GM12874 (cell line): ENCODE measurements around the gene SIM2.

ENCODE experiments used
- CTCF ChIP-seq: IDR thresholded peaks from 2 replicates; pipeline ENCODE4 v1.5.1; 2011; ENCODE audit warnings: low read depth, mild to moderate bottlenecking, control low read depth, low read length, moderate library complexity; ENCODE audit not compliant: insufficient read depth

SIM2 gene

DNA sequence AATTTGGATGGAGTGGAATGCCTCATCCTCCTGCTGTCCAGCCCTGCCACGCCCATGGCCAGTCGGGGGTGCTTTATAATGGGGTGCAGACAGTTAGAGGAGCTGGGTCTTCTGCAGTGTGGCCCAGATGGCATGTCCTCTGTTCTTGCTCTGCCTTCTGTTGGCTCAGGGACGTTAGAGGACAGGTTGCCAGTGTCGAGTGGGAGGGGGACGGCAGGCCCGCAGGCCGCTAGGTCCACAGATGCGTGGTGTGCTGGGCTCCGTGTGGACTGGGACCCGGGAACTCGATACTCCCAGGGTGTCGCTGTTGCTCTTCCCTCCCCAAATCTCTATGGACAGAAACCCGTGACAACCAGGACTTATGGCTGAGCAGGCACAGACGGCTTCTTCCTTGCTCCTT lies 33.3 kb downstream of the SIM2 start:
- no peak for TF ChIP-seq CTCF

GRCh38 chr21:36732761-36733160 lies 33.8 kb downstream of the SIM2 start:
- TF ChIP-seq CTCF: no peak

GRCh38 chr21:36733857-36734256 lies 34.9 kb downstream of the SIM2 start:
- no peak for TF ChIP-seq CTCF

DNA sequence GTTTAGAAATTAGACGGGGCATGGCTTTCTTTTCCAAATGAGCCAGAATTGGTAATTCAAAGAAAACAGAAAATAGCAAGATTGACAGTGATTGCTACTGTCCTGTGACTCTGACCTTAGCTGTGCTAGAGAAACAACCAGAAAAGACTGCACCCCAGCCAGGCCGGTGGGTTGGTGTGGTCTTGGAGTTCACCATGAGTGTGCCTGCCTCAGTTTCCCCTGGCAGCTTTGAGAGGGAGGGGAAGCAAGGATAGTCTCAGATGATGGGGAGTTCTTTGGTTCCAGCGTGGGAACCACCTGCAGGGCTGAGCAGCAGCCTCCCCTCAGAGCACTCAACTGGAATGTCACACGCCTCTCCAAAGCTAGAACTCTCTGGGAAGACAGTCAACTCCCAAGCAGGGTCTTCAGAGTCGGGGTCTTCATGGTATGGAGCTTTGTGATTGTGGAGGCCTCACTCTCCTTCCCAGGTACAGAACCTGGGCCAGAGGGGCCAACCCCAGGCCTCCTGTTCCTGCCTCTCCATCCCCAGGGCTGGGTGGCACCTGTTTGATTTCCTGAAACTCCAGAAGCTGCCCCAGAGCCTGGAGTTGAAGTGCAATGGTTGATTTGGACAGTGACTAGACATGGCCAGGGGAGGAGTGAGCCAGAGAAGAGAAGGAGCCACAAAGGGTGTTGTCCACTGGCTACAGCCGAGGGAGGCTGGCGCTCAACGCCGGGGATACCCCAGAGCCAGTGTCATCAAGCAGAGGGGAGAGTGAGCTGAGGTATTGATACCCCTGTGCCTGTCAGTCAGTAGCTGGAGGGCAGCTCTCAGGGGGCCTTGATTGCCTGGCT lies 35.7 kb downstream of the SIM2 start:
- TF ChIP-seq CTCF: no peak

DNA sequence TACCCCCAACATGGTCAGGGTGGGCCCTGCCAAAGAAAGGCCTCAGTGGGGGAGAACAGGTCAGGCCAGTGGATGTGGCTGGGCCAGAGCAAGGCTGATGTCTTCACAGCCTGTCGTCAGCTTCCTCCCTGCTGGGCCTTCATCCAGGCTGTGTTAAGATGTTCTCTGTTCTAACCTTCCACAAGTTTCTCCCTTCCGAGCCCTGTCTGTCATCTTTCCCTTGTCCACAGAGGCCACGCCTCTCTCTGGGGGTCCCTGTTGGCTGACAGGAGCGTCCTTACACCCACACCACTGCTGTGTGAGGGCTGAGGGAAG lies 36.2 kb downstream of the SIM2 start:
- TF ChIP-seq CTCF: no peak

- no peak for TF ChIP-seq CTCF
These were observed 36.9 kb downstream of the SIM2 start for GRCh38 chr21:36735724-36736320.

GRCh38 chr21:36738489-36739126 lies 39.7 kb downstream of the SIM2 start:
- TF ChIP-seq CTCF: no peak
